Measurements from ENCODE around the gene RUNX1.

DNA sequence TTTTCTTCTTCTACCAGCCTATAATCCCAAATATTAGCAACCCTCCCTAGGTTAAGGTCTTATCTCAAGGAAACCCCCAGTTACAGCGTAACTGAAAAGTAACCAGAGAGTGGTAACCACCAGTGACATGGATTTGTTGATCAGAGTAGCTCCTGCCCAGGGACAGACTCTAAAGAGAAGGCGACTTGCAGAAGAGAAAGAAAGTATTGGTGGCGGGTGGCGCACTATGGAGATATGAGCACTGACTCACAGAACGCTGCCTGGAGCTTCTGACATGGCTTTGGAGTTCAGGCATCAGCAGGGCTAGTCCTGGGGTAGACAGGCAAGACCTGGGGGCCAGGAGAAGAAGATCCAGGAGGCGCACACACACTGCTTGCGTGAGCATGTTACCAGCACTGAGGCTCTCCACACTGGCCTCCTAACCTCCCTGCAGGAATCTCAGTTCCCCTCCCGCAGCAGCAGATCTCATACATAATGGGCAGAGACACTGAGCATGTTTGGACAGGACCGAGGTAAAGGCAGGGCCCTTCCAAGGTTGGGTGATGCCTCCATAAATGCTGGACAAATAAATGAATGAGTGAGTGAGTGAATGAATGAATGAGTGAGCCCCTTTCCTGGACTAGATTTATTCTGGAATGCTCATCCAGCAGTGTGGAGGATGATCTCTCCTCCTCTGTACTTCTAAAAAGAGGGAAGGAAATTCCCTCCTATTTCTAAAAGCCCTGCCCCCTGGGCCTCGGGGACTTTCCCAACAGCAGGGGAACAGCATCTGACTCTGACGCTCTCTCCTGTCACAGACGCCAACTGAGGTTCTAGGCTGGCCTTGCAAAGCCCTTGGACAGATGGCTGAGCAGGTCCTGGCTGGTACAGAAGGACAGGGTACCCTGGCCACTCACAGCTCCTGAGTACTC is 204.8 kb downstream of the RUNX1 start:
- TF ChIP-seq, protein P1, sequence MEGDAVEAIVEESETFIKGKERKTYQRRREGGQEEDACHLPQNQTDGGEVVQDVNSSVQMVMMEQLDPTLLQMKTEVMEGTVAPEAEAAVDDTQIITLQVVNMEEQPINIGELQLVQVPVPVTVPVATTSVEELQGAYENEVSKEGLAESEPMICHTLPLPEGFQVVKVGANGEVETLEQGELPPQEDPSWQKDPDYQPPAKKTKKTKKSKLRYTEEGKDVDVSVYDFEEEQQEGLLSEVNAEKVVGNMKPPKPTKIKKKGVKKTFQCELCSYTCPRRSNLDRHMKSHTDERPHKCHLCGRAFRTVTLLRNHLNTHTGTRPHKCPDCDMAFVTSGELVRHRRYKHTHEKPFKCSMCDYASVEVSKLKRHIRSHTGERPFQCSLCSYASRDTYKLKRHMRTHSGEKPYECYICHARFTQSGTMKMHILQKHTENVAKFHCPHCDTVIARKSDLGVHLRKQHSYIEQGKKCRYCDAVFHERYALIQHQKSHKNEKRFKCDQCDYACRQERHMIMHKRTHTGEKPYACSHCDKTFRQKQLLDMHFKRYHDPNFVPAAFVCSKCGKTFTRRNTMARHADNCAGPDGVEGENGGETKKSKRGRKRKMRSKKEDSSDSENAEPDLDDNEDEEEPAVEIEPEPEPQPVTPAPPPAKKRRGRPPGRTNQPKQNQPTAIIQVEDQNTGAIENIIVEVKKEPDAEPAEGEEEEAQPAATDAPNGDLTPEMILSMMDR (IDR thresholded peaks at IDR 0.05): no peak
- no peak for TF ChIP-seq EZH2 (IDR thresholded peaks at IDR 0.05; ENCODE audit: borderline replicate concordance, insufficient read depth, low read depth, low read length, poor library complexity, severe bottlenecking)

Data from B cell (primary cell).